Stimulated activated CD4-positive, alpha-beta T cell treated with anti-CD3 and anti-CD28 coated beads, Interleukin-2, amount 100 ng/mL, for 48 hours (primary cell): ENCODE results near the gene C18orf63.

ENCODE experiments used
- DNase-seq, 2 donors: peaks; one replicate each; pipeline ENCODE4 v3.0.0-alpha.2; 2020

The C18orf63 gene

GRCh38 chr18:74331404-74331803 lies 15.8 kb downstream of the C18orf63 start:
- DNase-seq = no peak

GRCh38 chr18:74333091-74333490 lies 17.5 kb downstream of the C18orf63 start:
- DNase-seq = no peak

- no peak for DNase-seq
Observed at GRCh38 chr18:74334242-74334893, 18.7 kb downstream of the C18orf63 start.

GRCh38 chr18:74336656-74337055 lies 21.0 kb downstream of the C18orf63 start:
- DNase-seq = no peak

GRCh38 chr18:74337155-74337911 lies 21.7 kb downstream of the C18orf63 start:
- DNase-seq = no peak

GRCh38 chr18:74337912-74338309 lies 22.3 kb downstream of the C18orf63 start:
- no peak for DNase-seq

- DNase-seq = peak in 1 of 2 donors; percentile 8
Observed at GRCh38 chr18:74342416-74343043, 26.9 kb downstream of the C18orf63 start.

- DNase-seq = no peak
Observed at GRCh38 chr18:74346206-74346605, 30.6 kb downstream of the C18orf63 start.

- no peak for DNase-seq
Observed at GRCh38 chr18:74348581-74348980, 32.9 kb downstream of the C18orf63 start.

- no peak for DNase-seq
Observed at GRCh38 chr18:74351354-74351753, 35.7 kb downstream of the C18orf63 start.

- peak; percentile 21 to 24 for DNase-seq
Observed at GRCh38 chr18:74353169-74353775, 37.6 kb downstream of the C18orf63 start.

- no peak for DNase-seq
Observed at GRCh38 chr18:74356959-74357358, 41.3 kb downstream of the C18orf63 start.

- DNase-seq = no peak
Observed at GRCh38 chr18:74360852-74361655, 45.4 kb downstream of the C18orf63 start.

GRCh38 chr18:74367905-74368304 lies 52.3 kb downstream of the C18orf63 start:
- no peak for DNase-seq

- DNase-seq = no peak
Observed at GRCh38 chr18:74368901-74369705, 53.5 kb downstream of the C18orf63 start.

GRCh38 chr18:74370115-74370514 lies 54.5 kb downstream of the C18orf63 start:
- DNase-seq = no peak

GRCh38 chr18:74373428-74373827 lies 57.8 kb downstream of the C18orf63 start:
- no peak for DNase-seq

- DNase-seq = no peak
Observed at GRCh38 chr18:74375999-74376398, 60.4 kb downstream of the C18orf63 start.

GRCh38 chr18:74376523-74376922 lies 60.9 kb downstream of the C18orf63 start:
- no peak for DNase-seq

- DNase-seq = no peak
Observed at GRCh38 chr18:74377776-74378175, 62.1 kb downstream of the C18orf63 start.

- no peak for DNase-seq
Observed at GRCh38 chr18:74378179-74378682, 62.6 kb downstream of the C18orf63 start.

- no peak for DNase-seq
Observed at GRCh38 chr18:74380916-74381315, 65.3 kb downstream of the C18orf63 start.
